Measurements from ENCODE around the gene KMT2C.

DNA sequence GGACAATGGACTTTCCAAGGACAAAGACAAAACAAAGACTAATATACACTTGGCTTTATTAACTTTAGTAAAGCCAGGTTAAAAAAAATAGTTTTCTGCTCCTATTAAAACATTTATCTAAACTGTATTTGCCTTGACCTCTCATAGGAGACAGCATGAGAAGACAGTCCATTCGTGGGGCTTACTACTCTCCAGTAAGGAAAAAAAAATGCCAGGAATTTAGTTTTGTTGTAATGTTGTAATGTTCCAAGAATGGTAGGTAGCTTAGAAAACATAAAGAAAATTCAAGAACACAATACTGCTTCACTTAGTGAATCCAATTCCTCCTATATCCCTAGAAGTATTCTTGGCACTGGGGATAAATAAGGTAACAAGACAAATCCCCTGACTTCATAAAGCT is 81.7 kb downstream of the KMT2C start:
- TF ChIP-seq, protein P1, sequence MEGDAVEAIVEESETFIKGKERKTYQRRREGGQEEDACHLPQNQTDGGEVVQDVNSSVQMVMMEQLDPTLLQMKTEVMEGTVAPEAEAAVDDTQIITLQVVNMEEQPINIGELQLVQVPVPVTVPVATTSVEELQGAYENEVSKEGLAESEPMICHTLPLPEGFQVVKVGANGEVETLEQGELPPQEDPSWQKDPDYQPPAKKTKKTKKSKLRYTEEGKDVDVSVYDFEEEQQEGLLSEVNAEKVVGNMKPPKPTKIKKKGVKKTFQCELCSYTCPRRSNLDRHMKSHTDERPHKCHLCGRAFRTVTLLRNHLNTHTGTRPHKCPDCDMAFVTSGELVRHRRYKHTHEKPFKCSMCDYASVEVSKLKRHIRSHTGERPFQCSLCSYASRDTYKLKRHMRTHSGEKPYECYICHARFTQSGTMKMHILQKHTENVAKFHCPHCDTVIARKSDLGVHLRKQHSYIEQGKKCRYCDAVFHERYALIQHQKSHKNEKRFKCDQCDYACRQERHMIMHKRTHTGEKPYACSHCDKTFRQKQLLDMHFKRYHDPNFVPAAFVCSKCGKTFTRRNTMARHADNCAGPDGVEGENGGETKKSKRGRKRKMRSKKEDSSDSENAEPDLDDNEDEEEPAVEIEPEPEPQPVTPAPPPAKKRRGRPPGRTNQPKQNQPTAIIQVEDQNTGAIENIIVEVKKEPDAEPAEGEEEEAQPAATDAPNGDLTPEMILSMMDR (IDR thresholded peaks at IDR 0.05; ENCODE audit: low read length): no peak
- no peak for TF ChIP-seq EZH2 (optimal IDR thresholded peaks at IDR 0.05; ENCODE audit: low read depth, low read length)
- TF ChIP-seq EZH2phosphoT487 (IDR thresholded peaks at IDR 0.05; ENCODE audit: low read length): no peak
